NB4 (cell line): ENCODE results near the gene CILP2.

Experiments used
- CTCF ChIP-seq: IDR thresholded peaks from one replicate; pipeline ENCODE4 v1.5.1; 2012; ENCODE audit warnings: low read depth, low read length
- MAX ChIP-seq: IDR thresholded peaks from 2 replicates; pipeline ENCODE4 v1.6.1; 2011; ENCODE audit warnings: low read depth, low read length
- POLR2A ChIP-seq: IDR thresholded peaks from 2 replicates; pipeline ENCODE4 v1.6.1; 2011; ENCODE audit warnings: mild to moderate bottlenecking; ENCODE audit not compliant: insufficient read length; ENCODE audit errors: extremely low read depth

GRCh38 chr19:19547674-19548336 lies 9.7 kb downstream of the CILP2 start:
- no peak for TF ChIP-seq CTCF
- no peak for TF ChIP-seq MAX
- TF ChIP-seq POLR2A = no peak
